A673 (cell line): Measurements from ENCODE around the gene FOXC2. TPM values are rescaled to one million over a fixed set of nuclear protein-coding genes. Genes with fewer than 3 reads are reported as not detected.

Experiments
- BruUV-seq: library from RNA; stranded (reverse); fragments of 400-500 nt; replicated peaks from 2 replicates; lab custom pipeline; 2021; lab: Mats Ljungman, UMichigan
- CTCF ChIA-PET: fragments of 300-600 bp; sonication (Branson Sonifier 250); formaldehyde crosslinking; loops from one replicate; lab custom pipeline; 2022; ENCODE audit warnings: antibody characterized with exemption; lab: Charles Lee
- POLR2A ChIA-PET: fragments of 300-600 bp; sonication (Branson Sonifier 250); formaldehyde crosslinking; loops from one replicate; lab custom pipeline; 2022; ENCODE audit warnings: antibody characterized with exemption; ENCODE audit not compliant: low non-redundant PET; lab: Charles Lee
- DNase-seq: peaks from one replicate; pipeline ENCODE4 v3.0.0-alpha.2; 2015; ENCODE audit warnings: low spot score
- H3K27ac ChIP-seq: fragments of 200-600 bp; sonication (generic); 2 replicates; pipeline ENCODE4 v1.5.1; 2016; ENCODE audit warnings: mixed run types, low read depth, mild to moderate bottlenecking, mixed read lengths, antibody characterized with exemption, low read length; ENCODE audit not compliant: poor library complexity, severe bottlenecking
- H3K27me3 ChIP-seq: fragments of 200-600 bp; sonication (generic); replicated peaks from 2 replicates; pipeline ENCODE4 v1.6.1; 2017; ENCODE audit warnings: mixed run types, low read depth, mild to moderate bottlenecking, mixed read lengths, antibody characterized with exemption, low read length; ENCODE audit not compliant: insufficient read depth, poor library complexity
- H3K36me3 ChIP-seq: fragments of 200-600 bp; sonication (generic); 2 replicates; pipeline ENCODE4 v1.6.1; 2016; ENCODE audit warnings: mixed run types, mild to moderate bottlenecking, mixed read lengths, antibody characterized with exemption, low read length; ENCODE audit not compliant: insufficient read depth, poor library complexity, severe bottlenecking
- H3K4me1 ChIP-seq: fragments of 200-600 bp; sonication (generic); 2 replicates; pipeline ENCODE4 v1.6.1; 2017; ENCODE audit warnings: mixed run types, mild to moderate bottlenecking, mixed read lengths, antibody characterized with exemption, low read length; ENCODE audit not compliant: insufficient read depth, poor library complexity, severe bottlenecking
- H3K4me3 ChIP-seq: fragments of 200-600 bp; sonication (generic); 2 replicates; pipeline ENCODE4 v1.5.1; 2016; ENCODE audit warnings: low read depth, mixed run types, mild to moderate bottlenecking, mixed read lengths, low read length; ENCODE audit not compliant: poor library complexity, severe bottlenecking
- H3K9me3 ChIP-seq: fragments of 200-600 bp; sonication (generic); 2 replicates; pipeline ENCODE4 v1.6.1; 2016; ENCODE audit warnings: mixed run types, low read depth, mild to moderate bottlenecking, mixed read lengths, antibody characterized with exemption, low read length; ENCODE audit not compliant: poor library complexity, severe bottlenecking
- EZH2 ChIP-seq: fragments of 200-600 bp; sonication (generic); IDR thresholded peaks from 2 replicates; pipeline ENCODE4 v1.6.1; 2017; ENCODE audit warnings: borderline replicate concordance, low read depth, mild to moderate bottlenecking, mixed read lengths, antibody characterized with exemption, low read length; ENCODE audit not compliant: poor library complexity, severe bottlenecking
- intact Hi-C: fragments of 100-400 bp; cut with micrococcal nuclease; formaldehyde crosslinking; loops from one replicate; pipeline ENCODE4 v1.10.0; 2022; ENCODE audit not compliant: unreplicated experiment
- total RNA-seq: library from RNA; stranded (reverse); gene quantifications from 2 replicates; pipeline ENCODE4 v1.2.3, GENCODE V29; 2021
- TF ChIP-seq, protein P1 (sequence below): fragments of 300-800, 200-600 bp; sonication (generic); conservative IDR thresholded peaks from 2 replicates; pipeline ENCODE4 v1.5.1; 2017; ENCODE audit warnings: low read depth, mild to moderate bottlenecking, antibody characterized with exemption, low read length, moderate library complexity, mixed read lengths

FOXC2 gene
- total RNA-seq, 1 experiment from 2014 or later: 0.34 TPM

DNA sequence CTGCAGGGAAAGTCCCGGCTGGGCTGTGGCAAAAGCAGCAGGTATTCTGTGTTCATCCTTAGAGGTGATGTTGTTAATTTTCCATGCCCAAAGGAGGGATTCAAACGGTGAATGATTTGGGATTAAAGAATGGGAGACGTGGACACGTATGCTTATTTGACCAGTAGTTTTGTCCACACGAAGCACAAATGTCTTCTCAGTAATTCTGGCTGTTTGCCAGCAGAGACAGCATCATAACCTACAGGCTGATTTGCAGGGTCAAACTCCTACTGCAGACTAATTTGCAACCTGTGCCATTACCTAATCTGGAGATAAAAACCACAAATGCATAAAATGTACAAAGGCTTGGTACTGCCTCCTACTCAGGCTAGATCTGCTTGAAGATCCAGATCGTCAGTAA is 25.7 kb upstream of the FOXC2 start:
- no peak for DNase-seq
- Histone ChIP-seq H3K4me1 (no peaks in the 10 kb centered on the region), H3K4me3 (no peak overlapping the region), H3K27ac (no peak overlapping the region), H3K9me3 (no peaks in the 10 kb centered on the region), H3K36me3 (peaks cover 17% of the 10 kb centered on the region), H3K27me3 (no peaks in the 10 kb centered on the region)
- no TSS peak for BruUV-seq
- POLR2A ChIA-PET: no interaction called here
- intact Hi-C loops: no loop called here
- TF ChIP-seq EZH2: no peak
- TF ChIP-seq, protein P1, sequence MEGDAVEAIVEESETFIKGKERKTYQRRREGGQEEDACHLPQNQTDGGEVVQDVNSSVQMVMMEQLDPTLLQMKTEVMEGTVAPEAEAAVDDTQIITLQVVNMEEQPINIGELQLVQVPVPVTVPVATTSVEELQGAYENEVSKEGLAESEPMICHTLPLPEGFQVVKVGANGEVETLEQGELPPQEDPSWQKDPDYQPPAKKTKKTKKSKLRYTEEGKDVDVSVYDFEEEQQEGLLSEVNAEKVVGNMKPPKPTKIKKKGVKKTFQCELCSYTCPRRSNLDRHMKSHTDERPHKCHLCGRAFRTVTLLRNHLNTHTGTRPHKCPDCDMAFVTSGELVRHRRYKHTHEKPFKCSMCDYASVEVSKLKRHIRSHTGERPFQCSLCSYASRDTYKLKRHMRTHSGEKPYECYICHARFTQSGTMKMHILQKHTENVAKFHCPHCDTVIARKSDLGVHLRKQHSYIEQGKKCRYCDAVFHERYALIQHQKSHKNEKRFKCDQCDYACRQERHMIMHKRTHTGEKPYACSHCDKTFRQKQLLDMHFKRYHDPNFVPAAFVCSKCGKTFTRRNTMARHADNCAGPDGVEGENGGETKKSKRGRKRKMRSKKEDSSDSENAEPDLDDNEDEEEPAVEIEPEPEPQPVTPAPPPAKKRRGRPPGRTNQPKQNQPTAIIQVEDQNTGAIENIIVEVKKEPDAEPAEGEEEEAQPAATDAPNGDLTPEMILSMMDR: no peak
- CTCF ChIA-PET: no interaction called here

DNA sequence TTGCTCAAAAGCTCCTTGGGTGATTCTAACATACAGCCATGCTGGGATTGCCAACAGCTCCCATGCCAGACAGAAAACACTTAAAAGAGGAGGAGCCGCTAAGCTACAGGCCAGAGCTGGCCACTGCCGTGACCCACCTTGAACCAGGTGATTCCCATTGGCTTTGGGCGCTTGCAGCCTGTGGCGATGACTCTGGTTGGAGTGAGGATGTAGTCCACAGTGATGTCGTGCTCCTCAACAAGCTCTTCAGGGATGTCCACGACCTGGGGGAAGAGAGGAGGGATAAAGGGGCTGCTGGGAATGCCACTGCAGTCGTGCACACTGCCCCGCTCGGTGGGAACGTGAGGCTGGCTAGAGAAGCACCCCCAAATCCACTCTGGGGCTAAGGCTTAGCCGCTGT is 25.1 kb upstream of the FOXC2 start:
- H3K36me3 ChIP-seq: peaks cover 18% of the 10 kb centered on the region
- no TSS peak for BruUV-seq
- no peak for DNase-seq
- H3K9me3 ChIP-seq: no peaks in the 10 kb centered on the region
- TF ChIP-seq EZH2: no peak
- TF ChIP-seq, protein P1: no peak
- intact Hi-C loops: no loop called here
- POLR2A ChIA-PET: no interaction called here
- H3K27ac ChIP-seq: no peak overlapping the region
- CTCF ChIA-PET: no interaction called here
- no peak overlapping the region for H3K4me3 ChIP-seq
- no peaks in the 10 kb centered on the region for H3K4me1 ChIP-seq
- no peaks in the 10 kb centered on the region for H3K27me3 ChIP-seq

DNA sequence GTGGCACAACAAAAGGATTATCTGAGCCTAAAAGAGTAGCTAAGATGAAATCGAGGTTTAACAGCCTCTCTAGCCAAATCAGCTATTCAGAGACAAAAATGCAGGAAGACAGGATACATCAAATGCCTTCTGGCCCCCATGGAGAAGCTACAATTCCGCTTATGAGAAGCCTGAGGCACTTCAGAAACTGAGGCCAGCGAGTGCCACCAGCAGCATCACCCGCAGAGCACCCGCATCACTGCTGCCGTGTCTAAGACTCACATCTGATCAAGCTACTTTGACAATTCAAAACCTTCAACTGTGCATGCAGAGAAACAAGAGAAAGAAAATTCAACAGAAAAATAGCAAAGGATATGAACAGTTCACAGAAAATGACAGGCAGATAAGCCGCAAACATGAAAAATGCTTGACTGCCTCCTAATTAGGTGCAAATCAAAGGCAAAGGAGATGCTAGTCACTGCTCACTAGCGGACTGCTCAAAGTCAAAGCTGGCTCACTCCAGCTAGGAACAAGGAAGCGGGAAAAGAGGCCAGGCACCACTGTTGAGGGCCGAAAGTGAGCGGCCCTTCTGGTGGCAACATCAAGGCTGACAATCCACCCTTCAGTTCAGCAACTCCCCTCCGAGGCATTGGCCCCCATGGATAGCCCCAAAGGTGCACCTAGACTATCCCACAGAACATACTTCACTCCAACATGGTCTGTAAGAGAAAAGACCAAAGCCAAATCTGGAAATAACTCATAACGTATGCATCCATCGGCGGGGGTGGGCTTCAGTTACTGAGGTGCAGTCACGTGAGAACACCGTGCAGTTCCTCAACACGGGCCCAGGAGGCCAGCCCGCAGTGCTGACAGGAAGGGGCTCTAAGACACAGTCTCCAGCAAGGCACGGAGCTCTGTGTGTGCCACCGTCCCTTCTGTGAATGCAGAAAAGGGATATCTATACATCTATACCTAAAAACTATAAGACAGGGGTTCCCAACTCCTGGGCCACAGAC is 23.6 kb upstream of the FOXC2 start:
- H3K4me1 ChIP-seq: no peaks in the 10 kb centered on the region
- H3K36me3 ChIP-seq: peaks cover 21% of the 10 kb centered on the region
- no peak for DNase-seq
- CTCF ChIA-PET: no interaction called here
- BruUV-seq: no TSS peak
- intact Hi-C loops: no loop called here
- H3K9me3 ChIP-seq: no peaks in the 10 kb centered on the region
- no peak for TF ChIP-seq EZH2
- TF ChIP-seq, protein P1: no peak
- H3K4me3 ChIP-seq: no peak overlapping the region
- H3K27me3 ChIP-seq: no peaks in the 10 kb centered on the region
- POLR2A ChIA-PET: interaction anchor here (0.5 kb wide), 1 partner anchor 519 kb away, joined by 3 read pairs; no protein-coding TSS in a partner anchor
- H3K27ac ChIP-seq: no peak overlapping the region
